HK-2 (cell line): ENCODE data around the gene EEFSEC.

Source experiments
- DNase-seq: peaks from one replicate; pipeline ENCODE4 v3.0.0-alpha.2; 2018; ENCODE audit not compliant: unreplicated experiment

Gene EEFSEC

DNA sequence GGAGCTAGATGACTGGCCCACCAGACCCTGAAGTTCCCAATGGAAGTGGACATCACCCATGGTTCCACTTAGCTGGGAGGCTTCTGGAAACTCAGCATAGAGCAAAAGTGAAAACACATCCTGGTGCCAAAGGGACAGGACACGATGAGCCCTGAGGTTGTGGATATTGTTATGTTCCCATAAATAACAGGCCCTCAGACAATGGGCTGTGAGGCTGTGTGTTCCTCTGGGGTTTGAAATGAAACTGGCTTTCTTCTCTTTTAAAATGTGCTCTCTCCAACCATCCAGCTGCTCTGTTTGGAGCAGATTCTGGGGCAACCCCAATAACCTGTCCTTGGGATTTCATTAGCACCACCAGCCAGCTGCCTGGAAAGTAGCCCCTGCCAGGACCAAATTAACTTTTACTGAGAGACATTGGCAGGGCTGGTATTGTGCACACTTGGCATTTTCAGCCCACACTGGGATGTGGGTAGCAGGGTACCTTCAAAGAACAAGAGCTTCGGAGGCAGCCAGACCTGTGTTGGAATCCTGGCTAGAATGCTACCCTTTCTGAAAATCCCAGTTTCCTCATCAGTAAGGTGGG lies 215.9 kb downstream of the EEFSEC start:
- no peak for DNase-seq

DNA sequence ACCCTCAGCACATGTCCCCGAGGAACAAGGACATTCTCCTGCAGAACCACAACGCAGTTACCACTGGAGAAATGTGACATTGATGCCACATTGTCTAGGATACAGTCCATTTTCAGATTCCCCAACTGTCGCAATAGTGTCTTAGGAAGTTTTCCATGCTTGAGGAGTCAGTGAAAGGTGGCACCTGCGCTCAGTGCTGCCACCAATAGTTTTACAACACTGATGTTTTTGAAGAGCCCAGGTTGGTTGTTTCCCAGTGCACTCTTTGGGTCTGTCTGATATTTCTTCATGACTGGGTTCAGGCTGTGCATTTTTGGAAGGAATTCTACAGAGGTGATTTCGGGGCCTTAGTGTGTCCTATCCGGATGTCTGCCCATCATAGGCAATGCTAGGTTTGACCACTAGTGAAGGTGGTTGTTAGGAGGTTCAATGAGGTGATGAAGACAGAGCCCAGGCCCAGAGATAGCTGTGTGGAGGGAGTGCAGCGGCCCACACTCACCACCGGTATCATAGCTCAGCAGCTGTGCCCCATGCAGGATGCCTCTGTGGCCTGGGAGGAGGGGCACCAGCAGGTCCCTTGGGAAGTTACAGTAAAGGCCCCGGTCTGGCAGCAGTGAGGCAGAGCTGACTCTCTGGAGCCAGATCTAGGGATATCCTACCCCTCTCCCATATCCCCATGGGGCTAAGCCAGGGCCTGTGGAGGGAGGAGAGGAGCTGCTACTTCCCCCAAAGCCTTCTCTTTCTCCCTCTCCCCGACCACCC lies 216.8 kb downstream of the EEFSEC start:
- no peak for DNase-seq

- no peak for DNase-seq
Observed at GRCh38 chr3:128372281-128372680, 219.0 kb downstream of the EEFSEC start.

DNA sequence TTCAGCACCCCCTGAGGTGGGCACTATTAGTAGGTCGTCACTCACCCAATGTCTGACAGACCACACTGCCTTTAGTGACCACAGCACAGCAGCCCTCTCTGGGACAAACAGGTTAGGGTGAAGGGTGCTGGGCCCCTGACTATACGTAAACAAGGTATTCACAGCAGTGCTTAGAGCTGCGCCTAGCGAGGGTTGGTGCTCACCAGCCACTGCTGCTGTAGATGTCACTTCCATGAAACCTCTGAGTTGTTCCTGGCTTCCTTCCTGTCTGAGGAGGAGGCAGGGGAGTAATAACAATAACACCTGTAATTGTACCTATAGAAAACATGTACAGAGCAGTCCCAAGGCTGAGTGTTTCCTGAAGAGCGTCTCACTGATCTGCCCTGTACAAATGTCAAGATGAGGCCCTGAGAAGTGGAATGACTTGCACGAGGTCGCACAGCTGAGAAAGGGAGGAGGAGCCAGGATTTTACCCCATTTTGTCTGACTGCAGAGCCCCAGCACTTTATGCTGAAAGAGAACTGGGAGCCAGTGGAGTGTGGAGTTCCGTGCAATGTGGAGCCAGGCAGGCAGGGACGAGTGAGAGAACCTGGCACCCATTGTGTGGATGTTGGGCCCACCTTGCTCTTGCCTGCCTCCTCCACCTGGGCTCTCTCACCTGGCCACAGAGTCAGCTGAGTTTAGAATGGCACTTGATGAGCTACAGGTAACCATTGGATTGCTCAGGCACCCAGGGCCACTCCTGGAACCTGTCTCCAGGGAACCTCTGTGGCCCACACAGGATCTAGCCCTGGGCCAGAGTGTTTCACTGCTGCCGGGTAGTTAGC lies 219.6 kb downstream of the EEFSEC start:
- DNase-seq = no peak

- no peak for DNase-seq
Observed at GRCh38 chr3:128374746-128375445, 221.6 kb downstream of the EEFSEC start.

GRCh38 chr3:128376516-128376915 lies 223.2 kb downstream of the EEFSEC start:
- no peak for DNase-seq

- no peak for DNase-seq
Observed at GRCh38 chr3:128378631-128379347, 225.5 kb downstream of the EEFSEC start.

DNA sequence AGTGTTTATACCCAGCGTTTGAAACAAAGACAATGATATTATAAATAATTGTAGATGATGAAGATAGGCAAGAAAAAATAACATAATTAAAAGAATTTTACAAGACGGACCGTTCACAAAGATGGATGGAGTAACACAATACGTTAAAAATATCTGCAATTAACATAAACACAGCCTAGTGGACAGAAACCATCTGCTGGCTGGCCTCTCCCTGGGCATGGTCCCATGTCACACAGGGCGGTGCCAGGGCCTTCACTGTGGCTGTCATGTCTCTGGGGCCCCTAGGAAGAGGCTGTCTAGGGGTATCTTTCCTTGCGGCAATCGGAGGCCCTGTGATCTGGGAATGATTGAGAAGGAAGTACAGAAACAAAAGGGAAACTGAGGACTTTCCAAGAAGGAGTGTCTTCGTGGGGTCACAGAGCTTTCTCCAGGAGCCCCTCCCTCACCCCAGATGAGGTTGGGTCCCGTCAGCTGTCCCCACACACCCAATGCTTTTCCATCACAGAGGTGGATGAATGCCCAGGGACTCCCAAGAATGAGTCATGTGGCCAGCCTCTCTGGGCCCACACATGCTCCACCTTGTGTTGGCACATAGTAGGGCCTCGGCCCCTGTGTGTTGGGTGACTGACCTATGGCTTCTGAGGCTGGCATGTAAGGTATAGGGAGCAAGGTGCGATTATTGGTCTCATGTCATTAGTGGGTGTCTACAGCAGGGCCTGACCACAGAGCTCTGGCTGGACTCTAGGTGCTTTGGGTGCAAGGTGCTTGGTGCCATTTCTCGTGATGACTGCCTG lies 226.3 kb downstream of the EEFSEC start:
- no peak for DNase-seq

DNA sequence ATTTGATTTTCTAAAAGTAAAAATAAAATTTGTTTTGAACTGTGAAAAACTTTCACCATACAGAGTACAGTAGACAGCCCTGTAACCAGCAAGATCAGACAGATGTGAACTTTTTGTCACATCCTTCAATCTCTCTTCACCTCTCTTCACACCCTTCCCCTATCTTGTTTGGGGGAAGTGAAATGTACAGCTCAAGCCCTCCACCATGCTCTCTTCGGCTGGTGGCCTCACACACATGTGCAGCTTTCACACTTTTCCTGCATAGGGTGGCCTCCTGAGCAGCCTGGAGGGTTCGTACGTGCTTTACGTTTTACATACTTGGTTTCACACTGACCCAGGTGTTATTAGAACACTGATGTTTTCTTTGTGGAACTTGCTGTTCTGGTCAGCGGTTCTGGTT lies 227.0 kb downstream of the EEFSEC start:
- no peak for DNase-seq

DNA sequence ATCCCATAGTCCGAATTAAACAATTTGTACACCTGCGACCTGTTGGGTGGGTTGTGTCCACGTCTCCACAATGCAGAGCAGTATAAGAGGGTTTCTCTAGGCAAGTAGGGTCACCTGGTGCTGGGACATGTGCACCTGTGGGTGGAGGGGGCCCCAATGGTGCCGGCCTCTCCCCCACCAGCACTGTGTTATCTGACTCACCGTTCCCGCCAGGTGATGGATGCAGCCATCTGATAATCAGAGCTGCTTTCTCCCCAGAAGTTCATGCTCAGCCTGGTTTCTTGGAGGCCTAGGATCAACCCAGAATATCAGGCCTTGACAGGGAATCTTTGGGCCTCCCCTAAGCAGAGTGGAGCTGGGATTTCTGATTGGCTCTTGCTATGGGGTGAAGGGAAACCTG lies 227.4 kb downstream of the EEFSEC start:
- no peak for DNase-seq

- no peak for DNase-seq
Observed at GRCh38 chr3:128381609-128382008, 228.3 kb downstream of the EEFSEC start.

- no peak for DNase-seq
Observed at GRCh38 chr3:128382221-128382807, 229.0 kb downstream of the EEFSEC start.

GRCh38 chr3:128383316-128384235 lies 230.3 kb downstream of the EEFSEC start:
- peak; percentile 87 for DNase-seq

DNA sequence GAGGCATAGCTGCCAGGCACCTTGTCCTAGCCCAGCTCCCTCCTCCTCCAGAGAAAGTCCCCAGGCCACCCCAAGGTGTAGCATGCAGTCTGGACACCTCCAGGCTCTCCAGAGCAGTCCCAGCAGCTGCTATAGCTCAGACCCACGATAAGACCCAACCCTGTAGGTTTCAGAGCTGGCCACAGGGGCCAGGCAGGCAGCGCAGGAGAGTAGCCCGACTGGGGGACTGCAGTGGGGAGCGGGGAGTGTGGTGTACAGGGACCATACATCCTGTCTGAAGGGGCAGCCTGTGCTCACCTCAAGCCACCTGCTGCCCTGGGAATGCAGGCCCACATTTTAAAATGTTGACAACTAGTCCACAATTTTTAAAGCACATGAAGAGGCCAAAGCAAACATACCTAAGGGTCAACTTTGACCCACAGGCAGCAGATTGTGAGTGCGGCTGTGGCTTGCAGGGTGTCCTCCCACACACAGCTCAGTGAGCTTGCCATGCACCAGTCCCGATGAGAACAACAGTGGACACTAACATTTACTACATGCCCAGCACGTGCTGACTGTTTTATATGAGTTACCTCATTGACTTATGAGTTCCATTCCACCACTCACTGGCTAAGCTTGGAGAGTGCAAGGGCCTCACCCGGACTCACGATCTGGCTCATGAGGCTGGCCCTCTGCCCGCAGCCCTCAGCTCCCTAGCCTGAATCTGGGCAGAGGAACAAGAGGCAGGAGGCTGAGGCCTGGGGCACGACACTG lies 232.0 kb downstream of the EEFSEC start:
- DNase-seq = no peak

DNA sequence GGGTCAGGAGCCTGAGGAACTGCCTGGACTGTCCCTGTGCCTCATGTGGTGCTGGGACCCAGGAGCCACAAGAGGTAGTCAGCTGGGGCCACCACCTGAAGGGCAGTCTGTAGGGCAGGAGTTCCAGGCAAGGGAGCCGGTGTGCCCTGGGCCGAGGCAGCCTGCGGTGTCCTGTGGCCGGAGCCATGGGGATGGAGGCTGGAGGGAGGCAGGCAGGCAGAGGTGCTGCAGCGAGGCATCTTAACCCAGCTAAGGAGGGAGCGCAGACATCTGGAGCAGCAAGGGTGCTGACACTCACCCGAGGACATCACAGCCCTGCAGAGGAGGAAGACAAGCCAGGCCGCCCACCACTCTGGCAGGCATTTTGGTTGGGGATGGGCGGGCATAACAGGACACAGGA lies 235.7 kb downstream of the EEFSEC start:
- no peak for DNase-seq

- DNase-seq = no peak
Observed at GRCh38 chr3:128390867-128391266, 237.6 kb downstream of the EEFSEC start.

- no peak for DNase-seq
Observed at GRCh38 chr3:128392021-128392420, 238.7 kb downstream of the EEFSEC start.

GRCh38 chr3:128392818-128393544 lies 239.7 kb downstream of the EEFSEC start:
- DNase-seq = no peak
